SK-N-SH (cell line): Measurements from ENCODE around the gene HOXC5. TPM values are rescaled to one million over a fixed set of nuclear protein-coding genes. Genes with fewer than 3 reads are reported as not detected.

ENCODE experiments used
- CTCF ChIA-PET: fragments of 300-600, 350-600 bp; formaldehyde crosslinking; extraction: SDS; loops from one replicate; lab custom pipeline; 2021; lab: Yijun Ruan, JAX
- POLR2A ChIA-PET: fragments of 350-600 bp; sonication (Branson Sonifier 250); formaldehyde crosslinking; extraction: SDS; loops from one replicate; lab custom pipeline; 2020; ENCODE audit warnings: antibody characterized with exemption, inconsistent platforms; lab: Yijun Ruan, JAX
- DNase-seq: peaks from one replicate; pipeline ENCODE4 v3.0.0; 2012
- H2AFZ ChIP-seq: fragments of 200-600 bp; sonication (generic); 2 replicates; pipeline ENCODE4 v1.8.1; 2016; ENCODE audit warnings: antibody characterized with exemption, mild to moderate bottlenecking, low read depth
- H3F3A ChIP-seq: fragments of 200-600 bp; sonication (generic); replicated peaks from 2 replicates; pipeline ENCODE3; 2016; ENCODE audit warnings: antibody characterized with exemption, mild to moderate bottlenecking; ENCODE audit not compliant: insufficient read depth
- H3K27ac ChIP-seq, 2 experiments: fragments of 200-500 bp in 1 of 2; fragments of 200-600 bp in 1 of 2; sonication (Bioruptor generic) in 1 of 2; sonication (generic), shearing (Covaris generic) in 1 of 2; 2 replicates each; pipeline versions ENCODE4 v1.5.1 to v1.6.1; 2014 to 2016; ENCODE audit warnings: low read depth in 2 of 2, inconsistent platforms in 1 of 2, low read length in 1 of 2, mild to moderate bottlenecking in 1 of 2, mixed read lengths in 1 of 2
- H3K27me3 ChIP-seq: fragments of 200-600 bp; sonication (generic), shearing (Covaris generic); 2 replicates; pipeline ENCODE4 v1.6.1; 2016; ENCODE audit warnings: mixed run types; ENCODE audit not compliant: insufficient read depth
- H3K36me3 ChIP-seq, 2 experiments: fragments of 200-500 bp in 1 of 2; fragments of 200-600 bp in 1 of 2; sonication (Bioruptor generic) in 1 of 2; sonication (generic) in 1 of 2; replicated peaks in 1 of 2; 2 replicates each; pipeline versions ENCODE3 to v1.5.1; 2014 to 2016; ENCODE audit warnings: low read length in 1 of 2, mild to moderate bottlenecking in 1 of 2; ENCODE audit not compliant: insufficient read depth in 2 of 2, control insufficient read depth in 1 of 2
- H3K4me1 ChIP-seq, 2 experiments: fragments of 200-500 bp in 1 of 2; fragments of 200-600 bp in 1 of 2; sonication (Bioruptor generic) in 1 of 2; sonication (generic), shearing (Covaris generic) in 1 of 2; 2 replicates each; pipeline versions ENCODE4 v1.5.1 to v1.6.1; 2014 to 2016; ENCODE audit warnings: low read depth in 1 of 2, low read length in 1 of 2, mixed run types in 1 of 2; ENCODE audit not compliant: insufficient read depth in 2 of 2, control insufficient read depth in 1 of 2
- H3K4me2 ChIP-seq: fragments of 200-600 bp; sonication (generic), shearing (Covaris generic); 2 replicates; pipeline ENCODE4 v1.6.1; 2017; ENCODE audit warnings: mixed run types
- H3K4me3 ChIP-seq, 2 experiments: fragments of 200-500 bp in 1 of 2; fragments of 200-600 bp in 1 of 2; sonication (Bioruptor generic) in 1 of 2; sonication (generic), shearing (Covaris generic) in 1 of 2; 2 replicates each; pipeline versions ENCODE4 v1.5.1 to v1.8.1; 2014 to 2016; ENCODE audit warnings: low read depth in 2 of 2, inconsistent platforms in 1 of 2, low read length in 1 of 2, mild to moderate bottlenecking in 1 of 2, mixed read lengths in 1 of 2, moderate library complexity in 1 of 2
- H3K79me2 ChIP-seq: fragments of 200-600 bp; sonication (generic); 2 replicates; pipeline ENCODE4 v1.8.1; 2017; ENCODE audit warnings: mild to moderate bottlenecking; ENCODE audit not compliant: insufficient read depth
- H3K9ac ChIP-seq: fragments of 200-600 bp; sonication (generic); 2 replicates; pipeline ENCODE4 v1.6.1; 2017; ENCODE audit warnings: mixed run types
- H3K9me2 ChIP-seq: fragments of 200-600 bp; sonication (generic); 2 replicates; pipeline ENCODE4 v1.6.1; 2017; ENCODE audit warnings: mixed run types
- H3K9me3 ChIP-seq: fragments of 200-600 bp; sonication (generic); 2 replicates; pipeline ENCODE4 v1.6.1; 2017; ENCODE audit warnings: mixed run types, mild to moderate bottlenecking, moderate library complexity
- H4K20me1 ChIP-seq: fragments of 200-600 bp; sonication (generic); 2 replicates; pipeline ENCODE4 v1.6.1; 2017; ENCODE audit warnings: mild to moderate bottlenecking, mixed run types; ENCODE audit not compliant: insufficient read depth
- EZH2phosphoT487 ChIP-seq: fragments of 200-600 bp; sonication (generic); IDR thresholded peaks from 2 replicates; pipeline ENCODE4 v1.6.1; 2017; ENCODE audit warnings: low read depth, mixed run types, mild to moderate bottlenecking, antibody characterized with exemption, moderate library complexity, borderline replicate concordance
- FOSL2 ChIP-seq: IDR thresholded peaks from 2 replicates; pipeline ENCODE4 v1.4.0; 2012; ENCODE audit warnings: low read depth, mild to moderate bottlenecking, moderate library complexity, borderline replicate concordance
- MAX ChIP-seq: IDR thresholded peaks from 2 replicates; pipeline ENCODE4 v1.4.0; 2012; ENCODE audit warnings: low read depth
- PBX3 ChIP-seq: IDR thresholded peaks from 2 replicates; pipeline ENCODE4; 2012
- RAD21 ChIP-seq: IDR thresholded peaks from 2 replicates; pipeline ENCODE4 v1.6.1; 2012; ENCODE audit warnings: mild to moderate bottlenecking, low read length
- REST ChIP-seq: IDR thresholded peaks from 2 replicates; pipeline ENCODE4 v1.6.1; 2012; ENCODE audit warnings: mild to moderate bottlenecking, low read depth, low read length, moderate library complexity
- RFX5 ChIP-seq: IDR thresholded peaks from 2 replicates; pipeline ENCODE4 v1.6.1; 2012; ENCODE audit warnings: mild to moderate bottlenecking, improper control_type of control experiment, low read length
- SMC3 ChIP-seq: IDR thresholded peaks from 2 replicates; pipeline ENCODE4 v1.6.1; 2012; ENCODE audit warnings: low read depth, low read length, improper control_type of control experiment
- TAF1 ChIP-seq: IDR thresholded peaks from 2 replicates; pipeline ENCODE4 v1.6.1; 2012; ENCODE audit warnings: low read depth, mild to moderate bottlenecking, low read length, moderate library complexity, borderline replicate concordance
- ZBTB33 ChIP-seq: IDR thresholded peaks from 2 replicates; pipeline ENCODE4 v1.4.0; 2012; ENCODE audit warnings: low read depth, borderline replicate concordance
- WGBS: methylation state at CpG from one replicate; pipeline ENCODE4 v1.1.6; 2017; ENCODE audit warnings: low lambda C conversion rate; 5-methylcytosine and 5-hydroxymethylcytosine counted together
- polyA plus RNA-seq, 3 experiments: library from polyadenylated mRNA; depleted of rRNA; stranded (reverse); fragments of >200 nt; gene quantifications; 2 replicates each; pipeline ENCODE4 v1.2.3, GENCODE V29; 2012

Gene HOXC5
- polyA plus RNA-seq, 1 of the 3 experiments (the other 2 are of a cell fraction): 2.1 TPM

GRCh38 chr12:54010053-54010971, 22.5 kb upstream of the HOXC5 start:
- no peak overlapping the region for H3K9ac ChIP-seq
- POLR2A ChIA-PET: interaction anchor here (1.1 kb wide), 1 partner anchor 185 kb away, joined by 3 read pairs; no protein-coding TSS in a partner anchor
- H3K4me1 ChIP-seq: peaks cover 0 to 17% of the 10 kb centered on the region in 2 experiments; a peak in 1 of 4 replicates
- H3K9me3 ChIP-seq: no peaks in the 10 kb centered on the region
- H3K4me2 ChIP-seq: no peak overlapping the region; the same call in 1 of the 2 replicates
- TF ChIP-seq MAX: no peak
- TF ChIP-seq FOSL2: no peak
- no peak for TF ChIP-seq RFX5
- no peak for TF ChIP-seq EZH2phosphoT487
- no peak for TF ChIP-seq RAD21
- TF ChIP-seq ZBTB33: no peak
- TF ChIP-seq REST: no peak
- no peak for TF ChIP-seq PBX3
- no peak for TF ChIP-seq SMC3
- TF ChIP-seq TAF1: no peak
- H4K20me1 ChIP-seq: no peaks in the 10 kb centered on the region
- CTCF ChIA-PET: interaction anchor here (0.6 to 24.5 kb wide), 10 partner anchors 11 to 389 kb away, joined by 3 to 568 read pairs (median 7); partner anchors contain the start of genes HOXC10, HOXC5, HOXC6 and HOXC9
- H3K27ac ChIP-seq: no peak overlapping the region
- H3K36me3 ChIP-seq: no peaks in the 10 kb centered on the region
- H3K79me2 ChIP-seq: no peaks in the 10 kb centered on the region
- peak overlapping the region in 1 of 2 experiments; percentile 48; a peak in 2 of 4 replicates for H3K4me3 ChIP-seq
- H3K9me2 ChIP-seq: no peaks in the 10 kb centered on the region
- H2AFZ ChIP-seq: no peak overlapping the region
- peaks cover 8% of the 10 kb centered on the region for H3F3A ChIP-seq
- no peaks in the 10 kb centered on the region for H3K27me3 ChIP-seq
- 88% methylated on average over 10 of the region's 10 CpGs for WGBS
- DNase-seq: no peak
